ENCODE data around the gene PLEKHO2.

- TF ChIP-seq CTCF (IDR thresholded peaks at IDR 0.05; ENCODE audit: insufficient read depth, low read length, poor library complexity, severe bottlenecking) (no peak), EZH2phosphoT487 (conservative IDR thresholded peaks at IDR 0.05; ENCODE audit: low read length) (no peak)
Observed at GRCh38 chr15:64844576-64845145, 2.9 kb downstream of the PLEKHO2 start.
